ENCODE data around the gene STAB1. TPM values are rescaled to one million over a fixed set of nuclear protein-coding genes. Genes with fewer than 3 reads are reported as not detected.

The STAB1 gene
- polyA plus RNA-seq, 4 donors, result 31.3 to 42.3 (median 38.5) TPM

- DNase-seq (ENCODE audit: low read depth in 4 of 4, low spot score in 3 of 4), result peak in 1 of 4 donors; percentile 62
These were observed 38.6 kb downstream of the STAB1 start, which contains the start of gene NT5DC2 for GRCh38 chr3:52533623-52534280. Gene NT5DC2, minus strand, starts transcription at chr3:52533857. Its CDS starts 120 bp downstream, at chr3:52533737.

- no peak for DNase-seq (ENCODE audit: low read depth in 4 of 4, low spot score in 3 of 4)
These were observed 39.4 kb downstream of the STAB1 start for GRCh38 chr3:52534281-52535183.

- DNase-seq (ENCODE audit: low read depth in 4 of 4, low spot score in 3 of 4), result no peak
These were observed 40.4 kb downstream of the STAB1 start for GRCh38 chr3:52535411-52536111.

- no peak for DNase-seq (ENCODE audit: low read depth in 4 of 4, low spot score in 3 of 4)
These were observed 40.9 kb downstream of the STAB1 start for GRCh38 chr3:52536112-52536368.

GRCh38 chr3:52536369-52537164 is 41.4 kb downstream of the STAB1 start, which contains the start of gene UQCC5:
Gene UQCC5, plus strand, starts transcription at chr3:52536605. Its CDS starts 151 bp downstream, at chr3:52536756.
- DNase-seq (ENCODE audit: low read depth in 4 of 4, low spot score in 3 of 4), result peak; percentile 93 to 96 (median 95)

GRCh38 chr3:52537165-52537620 is 42.1 kb downstream of the STAB1 start:
- DNase-seq (ENCODE audit: low read depth in 4 of 4, low spot score in 3 of 4), result no peak

GRCh38 chr3:52537726-52538421 is 42.7 kb downstream of the STAB1 start:
- no peak for DNase-seq (ENCODE audit: low read depth in 4 of 4, low spot score in 3 of 4)

- DNase-seq (ENCODE audit: low read depth in 4 of 4, low spot score in 3 of 4), result no peak
These were observed 44.0 kb downstream of the STAB1 start for GRCh38 chr3:52539010-52539653.

- DNase-seq (ENCODE audit: low read depth in 4 of 4, low spot score in 3 of 4), result no peak
These were observed 45.9 kb downstream of the STAB1 start for GRCh38 chr3:52541050-52541449.

GRCh38 chr3:52544937-52545336 is 49.8 kb downstream of the STAB1 start:
- no peak for DNase-seq (ENCODE audit: low read depth in 4 of 4, low spot score in 3 of 4)

GRCh38 chr3:52546111-52546901 is 51.2 kb downstream of the STAB1 start:
- DNase-seq (ENCODE audit: low read depth in 4 of 4, low spot score in 3 of 4), result no peak

- DNase-seq (ENCODE audit: low read depth in 4 of 4, low spot score in 3 of 4), result no peak
These were observed 52.0 kb downstream of the STAB1 start for GRCh38 chr3:52547143-52547542.

GRCh38 chr3:52551118-52551517 is 56.0 kb downstream of the STAB1 start:
- no peak for DNase-seq (ENCODE audit: low read depth in 4 of 4, low spot score in 3 of 4)

GRCh38 chr3:52552089-52552488 is 57.0 kb downstream of the STAB1 start:
- no peak for DNase-seq (ENCODE audit: low read depth in 4 of 4, low spot score in 3 of 4)

GRCh38 chr3:52554026-52554755 is 59.1 kb downstream of the STAB1 start:
- DNase-seq (ENCODE audit: low read depth in 4 of 4, low spot score in 3 of 4), result no peak

- no peak for DNase-seq (ENCODE audit: low read depth in 4 of 4, low spot score in 3 of 4)
These were observed 59.9 kb downstream of the STAB1 start for GRCh38 chr3:52555056-52555455.

GRCh38 chr3:52557011-52557960 is 62.1 kb downstream of the STAB1 start:
- DNase-seq (ENCODE audit: low read depth in 4 of 4, low spot score in 3 of 4), result no peak

All from right renal pelvis (tissue), 4 donors.